ENCODE measurements around the gene GSAP.

DNA sequence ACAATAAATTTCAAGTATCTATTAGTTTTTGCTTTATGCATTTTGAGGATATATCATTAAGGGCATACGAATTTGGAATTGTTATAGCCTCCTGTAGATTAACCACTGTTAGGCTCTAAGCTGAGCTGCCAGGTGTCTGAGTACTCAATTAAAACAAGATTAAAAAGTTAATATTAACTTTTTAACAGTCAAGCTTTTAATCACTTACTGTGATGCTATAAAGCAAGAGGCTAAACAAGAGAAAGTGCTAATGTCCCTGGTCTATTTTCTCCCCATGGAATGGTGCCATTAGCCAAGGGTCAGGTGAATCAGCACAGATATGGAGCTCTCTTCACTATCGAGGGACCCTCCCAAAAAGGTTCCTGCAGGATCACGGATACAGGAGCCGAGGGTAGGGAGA, 9.7 kb downstream of the GSAP start:
- TF ChIP-seq, protein P1, sequence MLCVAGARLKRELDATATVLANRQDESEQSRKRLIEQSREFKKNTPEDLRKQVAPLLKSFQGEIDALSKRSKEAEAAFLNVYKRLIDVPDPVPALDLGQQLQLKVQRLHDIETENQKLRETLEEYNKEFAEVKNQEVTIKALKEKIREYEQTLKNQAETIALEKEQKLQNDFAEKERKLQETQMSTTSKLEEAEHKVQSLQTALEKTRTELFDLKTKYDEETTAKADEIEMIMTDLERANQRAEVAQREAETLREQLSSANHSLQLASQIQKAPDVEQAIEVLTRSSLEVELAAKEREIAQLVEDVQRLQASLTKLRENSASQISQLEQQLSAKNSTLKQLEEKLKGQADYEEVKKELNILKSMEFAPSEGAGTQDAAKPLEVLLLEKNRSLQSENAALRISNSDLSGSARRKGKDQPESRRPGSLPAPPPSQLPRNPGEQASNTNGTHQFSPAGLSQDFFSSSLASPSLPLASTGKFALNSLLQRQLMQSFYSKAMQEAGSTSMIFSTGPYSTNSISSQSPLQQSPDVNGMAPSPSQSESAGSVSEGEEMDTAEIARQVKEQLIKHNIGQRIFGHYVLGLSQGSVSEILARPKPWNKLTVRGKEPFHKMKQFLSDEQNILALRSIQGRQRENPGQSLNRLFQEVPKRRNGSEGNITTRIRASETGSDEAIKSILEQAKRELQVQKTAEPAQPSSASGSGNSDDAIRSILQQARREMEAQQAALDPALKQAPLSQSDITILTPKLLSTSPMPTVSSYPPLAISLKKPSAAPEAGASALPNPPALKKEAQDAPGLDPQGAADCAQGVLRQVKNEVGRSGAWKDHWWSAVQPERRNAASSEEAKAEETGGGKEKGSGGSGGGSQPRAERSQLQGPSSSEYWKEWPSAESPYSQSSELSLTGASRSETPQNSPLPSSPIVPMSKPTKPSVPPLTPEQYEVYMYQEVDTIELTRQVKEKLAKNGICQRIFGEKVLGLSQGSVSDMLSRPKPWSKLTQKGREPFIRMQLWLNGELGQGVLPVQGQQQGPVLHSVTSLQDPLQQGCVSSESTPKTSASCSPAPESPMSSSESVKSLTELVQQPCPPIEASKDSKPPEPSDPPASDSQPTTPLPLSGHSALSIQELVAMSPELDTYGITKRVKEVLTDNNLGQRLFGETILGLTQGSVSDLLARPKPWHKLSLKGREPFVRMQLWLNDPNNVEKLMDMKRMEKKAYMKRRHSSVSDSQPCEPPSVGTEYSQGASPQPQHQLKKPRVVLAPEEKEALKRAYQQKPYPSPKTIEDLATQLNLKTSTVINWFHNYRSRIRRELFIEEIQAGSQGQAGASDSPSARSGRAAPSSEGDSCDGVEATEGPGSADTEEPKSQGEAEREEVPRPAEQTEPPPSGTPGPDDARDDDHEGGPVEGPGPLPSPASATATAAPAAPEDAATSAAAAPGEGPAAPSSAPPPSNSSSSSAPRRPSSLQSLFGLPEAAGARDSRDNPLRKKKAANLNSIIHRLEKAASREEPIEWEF (CRISPR knock-in tag; IDR thresholded peaks at IDR 0.05), result no peak
- TF ChIP-seq RAD21 (CRISPR knock-in tag; conservative IDR thresholded peaks at IDR 0.05 in 1 of 2, IDR thresholded peaks at IDR 0.05 in 1 of 2), result no peak
